HEK293T (cell line): ENCODE measurements around the gene SCO2.

ENCODE experiments used
- CTCF ChIA-PET: fragments of 350-600 bp; formaldehyde crosslinking; extraction: SDS; loops from one replicate; lab custom pipeline; 2021; ENCODE audit warnings: antibody characterized with exemption, inconsistent platforms; lab: Yijun Ruan, JAX
- POLR2A ChIA-PET: fragments of 350-600 bp; formaldehyde crosslinking; extraction: SDS; loops from one replicate; lab custom pipeline; 2020; ENCODE audit warnings: antibody characterized with exemption, inconsistent platforms; lab: Yijun Ruan, JAX
- DNase-seq: peaks from one replicate; pipeline ENCODE4 v3.0.0; 2012; ENCODE audit warnings: mixed read lengths; ENCODE audit errors: extremely low spot score
- ARNT ChIP-seq: fragments of 450-650 bp; IDR thresholded peaks from 2 replicates; pipeline ENCODE4 v1.6.1; 2017; ENCODE audit warnings: mild to moderate bottlenecking
- BHLHE40 ChIP-seq: fragments of 450-650 bp; IDR thresholded peaks from 2 replicates; pipeline ENCODE4 v1.6.1; 2016; ENCODE audit warnings: mild to moderate bottlenecking, moderate library complexity, borderline replicate concordance
- CTBP1 ChIP-seq: fragments of 450-650 bp; IDR thresholded peaks from 2 replicates; pipeline ENCODE4 v1.6.1; 2016; ENCODE audit warnings: borderline replicate concordance
- ELF4 ChIP-seq: fragments of 450-650 bp; IDR thresholded peaks from 2 replicates; pipeline ENCODE4 v1.6.1; 2017; ENCODE audit warnings: antibody characterized with exemption
- FOXA1 ChIP-seq: fragments of 450-650 bp; IDR thresholded peaks from 2 replicates; pipeline ENCODE4 v1.6.1; 2016; ENCODE audit warnings: mild to moderate bottlenecking
- FOXK2 ChIP-seq: fragments of 450-650 bp; IDR thresholded peaks from 2 replicates; pipeline ENCODE4 v1.6.1; 2016; ENCODE audit warnings: mild to moderate bottlenecking
- FOXM1 ChIP-seq: fragments of 450-650 bp; IDR thresholded peaks from 2 replicates; pipeline ENCODE4 v1.6.1; 2017; ENCODE audit warnings: mild to moderate bottlenecking, borderline replicate concordance
- HDGF ChIP-seq: fragments of 450-650 bp; IDR thresholded peaks from 2 replicates; pipeline ENCODE4 v1.6.1; 2017; ENCODE audit warnings: antibody characterized with exemption, borderline replicate concordance
- L3MBTL2 ChIP-seq: fragments of 450-650 bp; conservative IDR thresholded peaks from 2 replicates; pipeline ENCODE4 v1.6.1; 2016; ENCODE audit warnings: mild to moderate bottlenecking
- LEF1 ChIP-seq: fragments of 450-650 bp; IDR thresholded peaks from 2 replicates; pipeline ENCODE4 v1.6.1; 2017; ENCODE audit warnings: mild to moderate bottlenecking, borderline replicate concordance
- NFRKB ChIP-seq: fragments of 450-650 bp; IDR thresholded peaks from 2 replicates; pipeline ENCODE4 v1.6.1; 2016; ENCODE audit warnings: mild to moderate bottlenecking, moderate library complexity
- PKNOX1 ChIP-seq: fragments of 450-650 bp; IDR thresholded peaks from 2 replicates; pipeline ENCODE4 v1.6.1; 2016
- SP1 ChIP-seq: fragments of 450-650 bp; IDR thresholded peaks from 2 replicates; pipeline ENCODE4 v1.6.1; 2017
- SUZ12 ChIP-seq: fragments of 450-650 bp; IDR thresholded peaks from 2 replicates; pipeline ENCODE4 v1.6.1; 2016; ENCODE audit warnings: mild to moderate bottlenecking
- TARDBP ChIP-seq: fragments of 450-650 bp; IDR thresholded peaks from 2 replicates; pipeline ENCODE4 v1.6.1; 2016
- ZNF384 ChIP-seq: fragments of 450-650 bp; IDR thresholded peaks from 2 replicates; pipeline ENCODE4 v1.6.1; 2016

Gene SCO2

GRCh38 chr22:50517495-50518260 lies 7.7 kb downstream of the SCO2 start:
- CTCF ChIA-PET = no interaction called here

GRCh38 chr22:50516891-50517290 lies 8.5 kb downstream of the SCO2 start:
- ChIA-PET POLR2A (interaction anchor here (1.2 to 4.6 kb wide), 2 partner anchors 8 to 9 kb away, joined by 7 to 33 read pairs; partner anchors contain the start of genes LMF2, NCAPH2 and SCO2), CTCF (no interaction called here)
- no peak for DNase-seq
- TF ChIP-seq SP1 = no peak

More at GRCh38 chr22:50517495-50518260, 7.7 kb downstream of the SCO2 start:
- POLR2A ChIA-PET = interaction anchor here (0.6 to 4.6 kb wide), 3 partner anchors 7 to 10 kb away, joined by 3 to 33 read pairs (median 7); partner anchors contain the start of genes LMF2, NCAPH2 and SCO2
- no peak for DNase-seq
- TF ChIP-seq L3MBTL2 (no peak), FOXK2 (no peak), FOXA1 (no peak), PKNOX1 (no peak), BHLHE40 (no peak), SP1 (no peak), LEF1 (no peak), FOXM1 (no peak), ARNT (no peak), HDGF (no peak), ELF4 (no peak), ZNF384 (no peak), NFRKB (no peak)

- no peak for DNase-seq
- ChIA-PET POLR2A (interaction anchor here (4.6 kb wide), 1 partner anchor 9 kb away, joined by 33 read pairs; the partner anchor contains the start of gene SCO2), CTCF (interaction anchor here (2.5 kb wide), 1 partner anchor 9 kb away, joined by 8 read pairs; the partner anchor contains the start of gene SCO2)
- TF ChIP-seq HDGF = no peak
- TF ChIP-seq FOXK2 = no peak
- TF ChIP-seq CTBP1 = no peak
- TF ChIP-seq BHLHE40 = no peak
- TF ChIP-seq L3MBTL2 = no peak
- no peak for TF ChIP-seq SUZ12
- TF ChIP-seq FOXM1 = no peak
- no peak for TF ChIP-seq TARDBP
- TF ChIP-seq ZNF384 = no peak
- TF ChIP-seq LEF1 = no peak
- no peak for TF ChIP-seq ELF4
- no peak for TF ChIP-seq ARNT
- no peak for TF ChIP-seq NFRKB
- TF ChIP-seq PKNOX1 = no peak
- TF ChIP-seq SP1 = no peak
- TF ChIP-seq FOXA1 = no peak
Observed at GRCh38 chr22:50516068-50516467, 9.3 kb downstream of the SCO2 start.

- POLR2A ChIA-PET = interaction anchor here (4.6 to 7.4 kb wide), 2 partner anchors 11 to 12 kb away, joined by 33 to 193 read pairs; partner anchors contain the start of gene SCO2
- no peak for TF ChIP-seq SUZ12
- TF ChIP-seq TARDBP = no peak
- no peak for TF ChIP-seq ZNF384
- TF ChIP-seq FOXK2 = no peak
- TF ChIP-seq FOXM1 = no peak
- TF ChIP-seq SP1 = no peak
- TF ChIP-seq ELF4 = no peak
- TF ChIP-seq FOXA1 = no peak
- TF ChIP-seq CTBP1 = no peak
- no peak for TF ChIP-seq ARNT
- TF ChIP-seq HDGF = no peak
- no peak for TF ChIP-seq NFRKB
- no peak for TF ChIP-seq PKNOX1
- no peak for TF ChIP-seq L3MBTL2
- TF ChIP-seq LEF1 = no peak
- no peak for TF ChIP-seq BHLHE40
- CTCF ChIA-PET = no interaction called here
- no peak for DNase-seq
Observed at GRCh38 chr22:50513175-50513574, 12.2 kb downstream of the SCO2 start.

- no peak for DNase-seq
- ChIA-PET CTCF (interaction anchor here (1.0 to 2.0 kb wide), 2 partner anchors 17 to 36 kb away, joined by 4 to 11 read pairs; partner anchors contain the start of gene SCO2), POLR2A (interaction anchor here (0.7 to 7.4 kb wide), 11 partner anchors 9 to 119 kb away, joined by 3 to 193 read pairs (median 3); partner anchors contain the start of gene SCO2)
- TF ChIP-seq ARNT = no peak
- TF ChIP-seq TARDBP = no peak
- no peak for TF ChIP-seq L3MBTL2
- no peak for TF ChIP-seq FOXM1
- TF ChIP-seq CTBP1 = no peak
- no peak for TF ChIP-seq LEF1
- no peak for TF ChIP-seq SP1
- no peak for TF ChIP-seq SUZ12
Observed at GRCh38 chr22:50508897-50509296, 16.5 kb downstream of the SCO2 start.
